Aorta (tissue), 5 donors: Measurements from ENCODE around the gene C20orf144. TPM values are rescaled to one million over a fixed set of nuclear protein-coding genes. Genes with fewer than 3 reads are reported as not detected.

Experiments
- ATAC-seq: fragments of 200-7000 bp; cut with Tn5 transposase; one replicate; pipeline ENCODE4 v1.9.1; 2022; ENCODE audit warnings: moderate library complexity; ENCODE audit not compliant: low FRiP score
- DNase-seq, 2 donors: peaks; one replicate each; pipeline ENCODE4 v3.0.0-alpha.2; 2020
- H3K27ac ChIP-seq, 2 donors: one replicate each; pipeline ENCODE4 v1.5.1; 2013; ENCODE audit warnings: low read length in 2 of 2, mild to moderate bottlenecking in 2 of 2, moderate library complexity in 2 of 2, control low read depth in 1 of 2, inconsistent platforms in 1 of 2, low read depth in 1 of 2
- H3K27me3 ChIP-seq, 2 donors: one replicate each; pipeline ENCODE4 v1.6.1; 2013; ENCODE audit warnings: control low read depth in 1 of 2, low read length in 1 of 2, mild to moderate bottlenecking in 1 of 2, moderate library complexity in 1 of 2; ENCODE audit not compliant: insufficient read depth in 2 of 2, control insufficient read depth in 1 of 2
- H3K36me3 ChIP-seq, 2 donors: one replicate each; pipeline ENCODE4 v1.6.1; 2013; ENCODE audit warnings: control low read depth in 1 of 2, low read length in 1 of 2, mild to moderate bottlenecking in 1 of 2; ENCODE audit not compliant: insufficient read depth in 2 of 2, control insufficient read depth in 1 of 2
- H3K4me1 ChIP-seq, 2 donors: one replicate each; pipeline ENCODE4 v1.6.1; 2013; ENCODE audit warnings: low read length in 2 of 2, control low read depth in 1 of 2, mild to moderate bottlenecking in 1 of 2, moderate library complexity in 1 of 2; ENCODE audit not compliant: insufficient read depth in 2 of 2, control insufficient read depth in 1 of 2
- H3K4me3 ChIP-seq, 2 donors: one replicate each; pipeline ENCODE4 v1.5.1; 2013; ENCODE audit warnings: low read length in 2 of 2, control low read depth in 1 of 2, mild to moderate bottlenecking in 1 of 2
- H3K9me3 ChIP-seq: one replicate; pipeline ENCODE4 v1.6.1; 2013; ENCODE audit warnings: mild to moderate bottlenecking, low read length; ENCODE audit not compliant: control insufficient read depth
- WGBS, 2 donors: extraction: QIAGEN DNeasy Blood & Tissue Kit; methylation state at CpG; one replicate each; pipeline ENCODE4 v1.1.7; 2013; 5-methylcytosine and 5-hydroxymethylcytosine counted together
- intact Hi-C, 2 donors: fragments of 100-400 bp; cut with DNase I; formaldehyde crosslinking; loops; one replicate each; pipeline versions ENCODE4 v1.14.2 to v1.15.0; 2022
- polyA plus RNA-seq, 2 donors: library from polyadenylated mRNA; stranded (reverse); fragments of 200-250 nt; gene quantifications; one replicate each; pipeline ENCODE4 v1.2.3, GENCODE V29; 2013
- total RNA-seq, 2 donors: library from RNA; stranded (reverse); fragmentation: NEBNext Ultra II Directional; extraction: Animal tissue kit (Norgen Biotek cat#: 25700); gene quantifications; one replicate each; pipeline ENCODE4 v1.2.1, GENCODE V29; 2021
- donor health status: healthy with polysubstance abuse.
- donor health status: Bipolar disorder and iron deficiency.
- donor health status: DM: no; HTN: no; CAD: no.
- donor health status: DM: no; HTN: no; CAD: no.
- donor health status: DM: yes; HTN: yes; CAD: no.

The C20orf144 gene
- total and polyA plus RNA-seq, 4 donors = 0.16 to 0.31 TPM; not detected in 2

DNA sequence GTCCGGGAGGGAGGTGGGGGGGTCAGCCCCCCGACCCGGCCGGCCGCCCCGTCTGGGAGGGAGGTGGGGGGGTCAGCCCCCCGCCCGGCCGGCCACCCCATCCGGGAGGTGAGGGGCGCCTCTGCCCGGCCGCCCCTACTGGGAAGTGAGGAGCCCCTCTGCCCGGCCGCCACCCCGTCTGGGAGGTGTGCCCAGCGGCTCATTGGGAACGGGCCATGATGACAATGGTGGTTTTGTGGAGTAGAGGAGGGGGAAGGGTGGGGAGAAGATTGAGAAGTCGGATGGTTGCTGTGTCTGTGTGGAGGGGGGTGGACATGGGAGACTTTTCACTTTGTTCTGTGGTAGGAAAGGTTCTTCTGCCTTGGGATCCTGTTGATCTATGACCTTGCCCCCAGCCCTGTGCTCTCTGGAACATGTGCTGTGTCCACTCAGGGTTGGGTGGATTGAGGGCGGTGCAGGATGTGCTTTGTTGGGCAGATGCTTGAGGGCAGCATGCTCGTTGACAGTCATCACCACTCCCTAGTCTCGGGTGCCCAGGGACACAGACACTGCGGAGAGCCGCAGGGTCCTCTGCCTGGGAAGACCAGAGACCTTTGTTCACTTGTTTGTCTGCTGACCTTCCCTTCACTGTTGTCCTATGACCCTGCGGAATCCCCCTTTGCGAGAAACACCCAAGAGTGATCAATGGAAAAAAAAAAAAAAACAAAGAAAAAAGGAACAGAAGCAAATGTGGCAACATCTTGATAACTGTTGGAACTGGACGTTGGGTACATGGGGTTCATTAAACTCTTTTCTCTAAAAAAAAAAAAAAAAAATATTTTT lies 39.7 kb downstream of the C20orf144 start:
- no peaks in the 10 kb centered on the region for H3K36me3 ChIP-seq
- WGBS, 2 donors = 86 to 90% methylated on average over 16 to 27 of the region's 27 CpGs
- H3K4me3 ChIP-seq = no peak overlapping the region
- no peak for ATAC-seq
- no peak overlapping the region for H3K27ac ChIP-seq
- DNase-seq = no peak
- intact Hi-C loops = no loop called here
- H3K4me1 ChIP-seq = peaks cover 0 to 2% of the 10 kb centered on the region in 2 donors
- H3K9me3 ChIP-seq = no peaks in the 10 kb centered on the region
- H3K27me3 ChIP-seq = no peaks in the 10 kb centered on the region

- Histone ChIP-seq H3K27ac (no peak overlapping the region), H3K4me3 (no peak overlapping the region), H3K9me3 (no peaks in the 10 kb centered on the region), H3K27me3 (no peaks in the 10 kb centered on the region), H3K36me3 (no peaks in the 10 kb centered on the region), H3K4me1 (no peaks in the 10 kb centered on the region)
- intact Hi-C loops = no loop called here
- no peak for ATAC-seq
- no peak for DNase-seq
- WGBS, 2 donors = 36 to 52% methylated on average over 5 of the region's 5 CpGs
Observed at GRCh38 chr20:33702861-33703260, 40.7 kb downstream of the C20orf144 start.

- Histone ChIP-seq H3K36me3 (no peaks in the 10 kb centered on the region), H3K4me3 (no peak overlapping the region), H3K27ac (no peak overlapping the region), H3K9me3 (no peaks in the 10 kb centered on the region), H3K27me3 (no peaks in the 10 kb centered on the region), H3K4me1 (no peaks in the 10 kb centered on the region)
- ATAC-seq (no peak), DNase-seq (no peak)
- 84 to 92% methylated on average over 8 of the region's 8 CpGs for WGBS, 2 donors
- intact Hi-C loops = no loop called here
Observed at GRCh38 chr20:33703498-33704137, 41.5 kb downstream of the C20orf144 start.

GRCh38 chr20:33704197-33704924 lies 42.2 kb downstream of the C20orf144 start:
- Histone ChIP-seq H3K27ac (no peak overlapping the region), H3K4me3 (no peak overlapping the region), H3K9me3 (no peaks in the 10 kb centered on the region), H3K36me3 (no peaks in the 10 kb centered on the region), H3K27me3 (no peaks in the 10 kb centered on the region), H3K4me1 (no peaks in the 10 kb centered on the region)
- intact Hi-C loops = no loop called here
- DNase-seq (no peak), ATAC-seq (no peak)
- WGBS, 2 donors = 94 to 95% methylated on average over 11 of the region's 11 CpGs

DNA sequence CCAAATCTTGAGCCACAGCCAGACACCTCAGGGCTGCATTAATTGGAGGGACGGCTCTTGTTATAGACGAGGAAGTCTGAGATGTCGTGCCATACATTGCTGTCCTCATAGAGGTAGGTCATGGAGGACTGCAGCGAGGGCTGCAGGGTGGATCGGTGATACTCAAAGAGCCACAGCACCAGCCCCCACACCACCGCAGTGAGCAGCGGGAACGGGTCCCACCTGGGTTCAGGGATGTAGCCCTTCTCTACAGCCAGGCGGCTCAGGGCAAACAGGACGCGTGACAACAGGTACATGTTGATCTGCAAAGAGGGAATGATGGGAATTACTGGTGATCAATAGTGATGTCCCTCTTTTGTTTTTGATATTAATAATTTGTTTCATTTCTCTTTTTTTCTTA lies 45.5 kb downstream of the C20orf144 start:
- ATAC-seq (no peak), DNase-seq (no peak)
- no peaks in the 10 kb centered on the region for H3K4me1 ChIP-seq
- WGBS, 2 donors = 89 to 90% methylated on average over 11 of the region's 11 CpGs
- no peaks in the 10 kb centered on the region for H3K36me3 ChIP-seq
- no peak overlapping the region for H3K27ac ChIP-seq
- no peaks in the 10 kb centered on the region for H3K27me3 ChIP-seq
- no peak overlapping the region for H3K4me3 ChIP-seq
- no peaks in the 10 kb centered on the region for H3K9me3 ChIP-seq
- intact Hi-C loops = no loop called here

DNA sequence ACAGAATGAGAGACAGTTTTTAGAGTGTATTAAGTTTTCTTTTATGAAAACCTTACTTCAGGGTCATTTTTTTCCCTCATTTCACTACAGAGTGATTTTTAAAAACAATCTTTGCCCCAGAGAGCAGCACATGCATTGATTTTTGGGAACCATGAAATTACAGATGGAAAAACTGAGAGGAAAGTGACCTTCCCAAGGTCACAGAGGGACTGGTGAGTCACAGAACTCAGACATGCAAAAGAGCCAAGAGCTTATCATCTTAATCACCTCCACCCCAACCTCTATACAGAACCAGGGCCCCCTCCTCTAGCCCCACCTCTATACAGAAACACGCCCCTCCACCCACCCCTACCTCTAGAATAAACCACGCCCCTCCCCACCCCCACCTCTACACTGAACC lies 47.3 kb downstream of the C20orf144 start:
- ATAC-seq (no peak), DNase-seq (no peak)
- H3K27ac ChIP-seq = no peak overlapping the region
- H3K27me3 ChIP-seq = no peaks in the 10 kb centered on the region
- H3K4me3 ChIP-seq = no peak overlapping the region
- intact Hi-C loops = no loop called here
- 89 to 96% methylated on average over 2 of the region's 2 CpGs for WGBS, 2 donors
- no peaks in the 10 kb centered on the region for H3K4me1 ChIP-seq
- H3K9me3 ChIP-seq = no peaks in the 10 kb centered on the region
- no peaks in the 10 kb centered on the region for H3K36me3 ChIP-seq

DNA sequence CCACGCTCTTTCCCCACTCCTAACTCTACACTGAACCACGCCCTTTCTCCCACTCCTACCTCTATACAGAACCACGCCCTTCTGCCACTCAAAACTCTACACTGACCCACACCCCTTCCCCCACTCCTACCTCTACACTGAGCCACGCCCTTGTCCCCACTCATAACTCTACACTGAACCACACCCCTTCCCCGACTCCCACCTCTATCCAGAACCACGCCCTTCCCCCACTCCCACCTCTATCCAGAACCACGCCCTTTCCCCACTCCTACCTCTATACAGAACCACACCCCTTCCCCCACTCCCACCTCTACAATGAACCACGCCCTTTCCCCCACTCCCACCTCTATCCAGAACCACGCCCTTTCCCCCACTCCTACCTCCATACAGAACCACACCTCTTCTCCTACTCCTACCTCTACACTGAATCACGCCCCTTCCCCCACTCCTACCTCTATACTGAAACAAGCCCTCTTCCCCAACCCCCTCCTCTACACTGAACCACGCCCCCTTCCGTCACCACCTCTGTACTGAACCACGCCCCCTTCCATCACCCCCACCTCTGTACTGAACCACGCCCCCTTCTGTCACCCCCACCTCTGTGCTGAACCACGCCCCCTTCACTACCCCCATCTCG lies 47.9 kb downstream of the C20orf144 start:
- no peaks in the 10 kb centered on the region for H3K36me3 ChIP-seq
- ATAC-seq = no peak
- WGBS, 2 donors = 79 to 82% methylated on average over 16 of the region's 16 CpGs

GRCh38 chr20:33710681-33711445 lies 48.7 kb downstream of the C20orf144 start:
- no peaks in the 10 kb centered on the region for H3K36me3 ChIP-seq
- intact Hi-C loops = no loop called here
- WGBS, 2 donors = 80 to 83% methylated on average over 14 of the region's 14 CpGs
- DNase-seq (no peak), ATAC-seq (no peak)
- no peaks in the 10 kb centered on the region for H3K9me3 ChIP-seq
- no peaks in the 10 kb centered on the region for H3K4me1 ChIP-seq
- H3K27me3 ChIP-seq = no peaks in the 10 kb centered on the region
- H3K27ac ChIP-seq = no peak overlapping the region
- H3K4me3 ChIP-seq = no peak overlapping the region

More for the DNA sequence above, 47.9 kb downstream of the C20orf144 start:
- intact Hi-C loops = no loop called here
- H3K4me3 ChIP-seq = no peak overlapping the region
- H3K9me3 ChIP-seq = no peaks in the 10 kb centered on the region
- H3K27ac ChIP-seq = no peak overlapping the region
- DNase-seq = no peak
- H3K4me1 ChIP-seq = no peaks in the 10 kb centered on the region
- H3K27me3 ChIP-seq = no peaks in the 10 kb centered on the region
